DMS 273 treated with DMSO at 0.1 percent for 48 hours (cell line): ENCODE data around the gene GLRX5.

ENCODE experiments used
- DNase-seq: peaks from one replicate; lab custom pipeline; 2025; lab: John Stamatoyannopoulos, UW

Gene GLRX5

GRCh38 chr14:95536036-95536593, 1.3 kb downstream of the GLRX5 start:
- DNase-seq = no peak

- DNase-seq = no peak
These were observed 1.8 kb downstream of the GLRX5 start for GRCh38 chr14:95536671-95537070.

DNA sequence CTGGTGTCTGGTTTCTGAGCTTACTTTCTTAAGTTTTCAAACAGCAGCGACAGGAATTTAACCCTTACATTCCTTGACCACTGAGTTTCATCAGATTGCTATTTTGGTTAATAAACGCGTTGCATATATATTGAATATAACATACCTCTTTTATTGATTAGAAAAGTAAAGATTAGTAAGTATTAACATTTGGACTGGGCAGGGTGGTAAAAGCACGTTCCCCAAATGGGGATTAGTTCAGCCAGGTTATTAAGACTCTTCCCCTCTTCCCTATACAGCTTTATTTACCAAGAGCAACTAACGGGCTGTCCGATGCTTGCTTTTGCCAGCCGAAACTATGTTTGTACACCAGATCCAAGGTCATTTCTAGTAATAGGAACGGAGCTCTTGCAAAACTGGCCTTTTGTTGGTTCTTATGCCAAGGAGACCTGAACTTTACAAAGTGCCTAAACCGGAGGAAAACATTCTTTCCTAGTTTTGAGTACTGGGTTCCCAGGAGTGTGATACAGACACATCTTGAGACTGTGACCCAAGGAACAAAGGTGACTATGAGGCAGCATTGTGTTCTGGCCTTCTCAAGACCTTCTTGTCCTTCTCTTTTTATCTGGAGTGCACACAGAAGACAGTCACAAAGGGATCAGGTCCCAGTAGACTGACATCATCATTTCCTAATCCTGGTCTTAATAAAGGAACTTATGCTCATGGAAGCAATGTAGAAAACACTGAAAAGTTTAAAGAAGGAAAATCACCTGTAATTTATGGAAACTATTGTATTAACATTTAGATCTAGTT, 2.6 kb downstream of the GLRX5 start:
- DNase-seq = no peak

DNA sequence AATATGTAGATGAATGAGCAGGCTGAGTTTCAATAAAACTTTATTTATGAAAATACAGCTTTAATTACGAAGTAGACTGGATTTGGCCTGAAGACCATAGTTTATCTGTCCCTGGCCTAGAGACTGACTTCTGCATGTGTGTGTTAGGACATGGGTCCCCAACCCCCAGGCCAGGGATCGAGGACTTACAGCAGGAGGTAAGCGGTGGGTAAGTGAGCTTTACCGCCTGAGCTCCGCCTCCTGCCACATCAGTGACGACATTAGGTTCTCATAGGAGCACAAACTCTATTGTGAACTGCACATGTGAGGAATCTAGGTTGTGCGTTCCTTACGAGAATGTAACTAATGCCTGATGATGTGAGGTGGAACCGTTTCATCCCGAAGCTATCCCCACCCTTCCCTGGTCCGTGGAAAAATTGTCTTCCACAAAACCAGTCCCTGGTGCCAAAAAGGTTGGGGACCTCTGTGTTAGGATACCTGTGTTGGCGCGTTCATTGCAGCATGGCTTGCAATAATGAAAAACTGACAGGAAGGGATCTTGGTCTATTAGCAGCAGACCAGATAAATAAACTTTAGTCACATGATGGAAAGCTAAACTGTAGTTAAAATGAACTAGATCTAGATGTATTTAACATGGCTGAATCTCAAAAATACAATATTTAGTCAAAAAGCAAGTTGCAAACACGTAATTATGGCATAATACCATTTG, 4.1 kb downstream of the GLRX5 start:
- DNase-seq = no peak

GRCh38 chr14:95540236-95540855, 5.5 kb downstream of the GLRX5 start:
- DNase-seq = no peak

DNA sequence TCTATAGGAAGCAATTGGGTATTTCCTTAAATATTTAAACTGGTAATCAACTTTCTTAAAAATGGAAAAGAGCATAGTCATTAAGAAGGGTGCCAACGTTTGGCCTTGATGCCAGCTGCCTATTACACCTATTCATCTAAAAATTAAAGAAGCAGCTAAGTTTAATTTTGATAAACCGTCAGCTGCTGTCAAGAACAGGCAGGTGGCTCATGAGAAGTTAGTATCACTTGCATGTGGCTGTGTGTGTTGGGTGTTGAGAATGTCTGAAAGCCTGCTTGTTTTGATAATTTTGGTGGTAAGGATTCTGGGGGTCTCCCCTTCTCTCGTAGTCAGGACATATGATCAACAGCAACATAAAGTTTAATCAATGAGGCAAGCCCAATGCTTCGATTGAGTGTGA, 6.5 kb downstream of the GLRX5 start:
- DNase-seq = no peak

DNA sequence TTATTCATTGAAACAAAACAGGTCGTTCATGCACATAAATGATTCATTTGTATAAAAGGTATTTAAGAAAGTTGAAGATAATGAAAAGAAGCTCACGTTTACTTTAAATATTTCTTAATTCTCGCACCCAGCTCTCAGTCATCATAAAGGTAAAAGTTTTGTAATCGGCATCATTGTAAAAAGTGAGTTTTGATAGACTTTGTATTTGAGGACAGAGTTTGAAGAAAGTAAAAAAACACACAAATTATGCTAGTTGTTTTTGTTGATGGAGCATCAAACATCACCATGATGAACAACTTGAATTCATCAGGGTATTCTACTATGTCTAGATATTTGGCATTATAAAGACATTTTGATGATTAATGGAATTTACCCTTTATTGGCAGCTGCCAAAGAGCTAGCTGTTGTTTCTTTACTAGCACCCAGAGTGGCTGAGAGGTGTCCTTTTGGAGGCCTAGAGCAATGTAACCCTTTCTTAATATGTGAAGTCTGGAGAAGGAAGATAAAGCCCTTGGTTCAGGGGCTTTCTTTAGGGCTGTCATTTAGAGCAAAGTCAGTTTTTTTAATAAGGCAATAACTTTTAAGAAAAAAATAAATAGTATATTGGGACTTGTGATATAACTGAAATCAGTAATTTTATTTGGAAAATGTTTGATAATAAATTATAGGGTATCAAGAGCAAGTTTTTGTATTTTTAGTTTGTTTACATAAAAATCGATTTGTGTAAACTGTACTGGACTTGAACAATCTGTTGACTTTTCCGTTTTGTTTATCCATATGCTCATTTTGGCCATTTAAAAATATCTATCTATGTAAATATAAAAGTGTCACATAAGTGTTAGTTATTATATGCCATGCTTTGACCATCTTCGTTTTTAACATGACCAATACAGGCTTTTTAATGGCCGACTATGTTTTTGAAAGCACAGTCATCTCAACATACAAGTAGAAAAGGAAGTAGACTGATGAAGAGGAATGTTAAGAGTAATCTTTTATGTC, 7.4 kb downstream of the GLRX5 start:
- no peak for DNase-seq

- no peak for DNase-seq
These were observed 8.2 kb downstream of the GLRX5 start for GRCh38 chr14:95543021-95543420.

DNA sequence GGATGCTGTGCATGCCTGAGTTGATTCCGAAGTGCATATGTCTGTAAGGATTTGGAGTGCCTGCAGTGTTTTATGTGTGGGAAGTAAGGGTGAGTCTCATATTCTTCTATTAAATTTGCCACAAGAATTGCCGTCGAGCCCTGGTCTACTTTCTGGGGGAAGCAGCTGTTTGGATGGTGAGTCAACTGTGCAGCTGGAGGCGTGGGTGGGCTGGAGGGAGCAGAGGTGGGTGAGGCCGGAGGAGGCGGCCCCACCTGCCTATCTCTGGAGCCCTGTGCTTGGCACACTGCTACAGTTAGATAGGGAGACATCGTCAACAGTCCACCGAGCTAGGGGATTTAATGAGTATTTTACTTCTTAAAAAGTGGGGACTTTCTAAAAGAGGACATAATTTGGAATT, 9.7 kb downstream of the GLRX5 start:
- no peak for DNase-seq

DNA sequence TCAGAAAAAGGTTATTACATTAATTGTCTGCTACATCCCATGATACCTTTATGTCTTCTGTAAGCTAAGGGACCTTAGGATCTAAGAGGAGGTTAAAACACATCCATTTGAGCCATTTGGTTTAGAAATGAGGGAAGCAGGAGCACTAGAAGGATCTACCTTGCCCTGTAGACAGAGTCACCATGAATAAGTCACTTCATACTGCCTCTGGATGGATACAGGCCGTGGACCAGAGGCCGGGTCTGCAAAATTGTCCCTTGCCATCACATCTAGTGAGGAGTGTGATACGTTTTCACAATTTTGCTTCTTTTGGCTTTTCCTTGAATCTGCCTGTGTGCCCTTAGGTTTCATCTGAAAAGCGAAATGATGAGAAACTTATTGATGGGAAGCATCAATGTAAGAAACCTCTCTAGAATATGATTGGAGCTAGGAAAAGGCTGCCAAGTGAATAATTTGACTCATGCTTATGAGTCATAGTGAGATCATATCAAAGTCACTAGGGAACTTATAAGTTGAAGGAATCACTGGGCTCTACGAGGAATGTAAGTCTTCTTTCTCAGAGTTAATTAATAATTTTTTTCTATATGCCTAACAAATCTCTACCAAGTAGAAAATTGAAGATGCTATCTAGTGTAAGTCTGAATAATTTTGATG, 10.8 kb downstream of the GLRX5 start:
- no peak for DNase-seq

DNA sequence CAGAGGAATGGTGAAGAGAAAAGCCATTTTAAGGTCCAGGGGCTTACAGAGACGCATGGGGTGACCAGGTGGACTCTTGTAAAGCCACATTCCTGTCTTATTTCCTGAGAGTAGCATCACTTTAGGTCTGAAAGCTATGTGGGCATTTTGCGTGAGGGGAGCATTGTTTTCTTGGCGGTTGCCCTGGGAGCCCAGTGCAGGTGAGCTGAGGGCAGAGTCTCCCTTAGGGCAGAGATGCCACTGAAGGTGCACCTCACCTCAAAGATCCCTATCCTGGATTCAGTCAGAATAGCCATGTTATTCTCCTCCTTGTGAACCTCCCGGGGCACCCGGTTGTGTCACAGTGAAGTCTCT, 12.4 kb downstream of the GLRX5 start:
- DNase-seq = no peak

DNA sequence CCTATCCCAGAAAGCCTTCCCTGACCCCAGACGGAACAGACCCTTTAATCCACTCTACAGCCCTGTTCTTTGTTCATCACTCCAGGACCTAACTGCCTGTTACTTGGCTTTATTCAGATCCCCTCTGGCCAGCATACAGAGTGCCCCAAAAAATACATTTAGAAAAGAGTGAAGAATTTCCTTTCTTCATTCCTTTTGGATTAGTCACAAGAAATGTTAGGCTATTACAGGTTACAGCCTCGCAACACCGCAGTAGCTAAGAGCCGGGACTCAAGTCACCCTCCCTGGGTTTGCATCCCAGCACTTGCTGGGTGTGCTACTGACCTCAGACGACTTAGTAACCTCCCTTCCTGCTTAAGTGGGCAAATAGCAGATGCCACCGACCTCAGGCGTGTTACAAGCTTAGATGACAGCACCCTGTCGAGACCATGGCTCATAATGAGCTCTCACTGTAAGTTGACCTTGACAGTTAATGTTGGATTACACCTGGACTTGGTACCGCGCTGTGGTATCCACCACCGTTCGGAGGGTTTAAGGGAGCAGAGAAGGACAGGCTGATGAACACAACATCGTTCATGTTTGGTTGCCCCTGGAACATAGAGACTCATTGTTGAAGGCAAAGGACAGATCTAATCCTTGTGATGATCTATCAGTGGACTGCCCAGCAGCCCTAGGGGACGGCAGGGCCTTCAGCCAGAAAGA, 12.9 kb downstream of the GLRX5 start:
- DNase-seq = no peak

DNA sequence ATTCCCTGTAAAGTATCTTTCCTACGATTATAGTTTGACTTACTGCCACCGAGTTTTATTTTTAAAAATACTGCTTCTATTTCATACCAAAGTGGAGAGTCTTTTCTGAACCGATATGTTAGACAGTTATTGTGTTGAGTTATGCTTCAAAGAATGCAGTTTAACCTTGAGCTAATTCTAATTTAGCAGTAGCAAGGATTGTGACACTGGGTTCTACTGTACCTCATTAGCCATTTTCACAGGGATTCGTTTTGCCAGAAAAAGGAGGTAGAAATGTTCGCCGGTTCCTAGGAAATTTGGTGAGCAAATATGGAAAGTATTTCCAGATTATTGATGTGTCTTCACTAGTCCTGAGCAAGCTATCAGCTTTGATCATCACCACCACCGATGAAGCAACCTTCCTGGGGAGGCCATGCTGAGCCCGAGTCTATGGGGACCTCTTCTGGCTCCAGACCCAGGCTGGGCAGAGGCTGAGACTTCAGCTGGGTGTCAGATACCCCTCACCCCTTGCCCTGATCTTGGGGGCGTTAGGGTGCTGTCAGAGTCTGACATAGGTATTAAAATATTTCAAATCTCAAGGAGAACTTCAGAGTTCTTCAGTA, 13.6 kb downstream of the GLRX5 start:
- DNase-seq = no peak

DNA sequence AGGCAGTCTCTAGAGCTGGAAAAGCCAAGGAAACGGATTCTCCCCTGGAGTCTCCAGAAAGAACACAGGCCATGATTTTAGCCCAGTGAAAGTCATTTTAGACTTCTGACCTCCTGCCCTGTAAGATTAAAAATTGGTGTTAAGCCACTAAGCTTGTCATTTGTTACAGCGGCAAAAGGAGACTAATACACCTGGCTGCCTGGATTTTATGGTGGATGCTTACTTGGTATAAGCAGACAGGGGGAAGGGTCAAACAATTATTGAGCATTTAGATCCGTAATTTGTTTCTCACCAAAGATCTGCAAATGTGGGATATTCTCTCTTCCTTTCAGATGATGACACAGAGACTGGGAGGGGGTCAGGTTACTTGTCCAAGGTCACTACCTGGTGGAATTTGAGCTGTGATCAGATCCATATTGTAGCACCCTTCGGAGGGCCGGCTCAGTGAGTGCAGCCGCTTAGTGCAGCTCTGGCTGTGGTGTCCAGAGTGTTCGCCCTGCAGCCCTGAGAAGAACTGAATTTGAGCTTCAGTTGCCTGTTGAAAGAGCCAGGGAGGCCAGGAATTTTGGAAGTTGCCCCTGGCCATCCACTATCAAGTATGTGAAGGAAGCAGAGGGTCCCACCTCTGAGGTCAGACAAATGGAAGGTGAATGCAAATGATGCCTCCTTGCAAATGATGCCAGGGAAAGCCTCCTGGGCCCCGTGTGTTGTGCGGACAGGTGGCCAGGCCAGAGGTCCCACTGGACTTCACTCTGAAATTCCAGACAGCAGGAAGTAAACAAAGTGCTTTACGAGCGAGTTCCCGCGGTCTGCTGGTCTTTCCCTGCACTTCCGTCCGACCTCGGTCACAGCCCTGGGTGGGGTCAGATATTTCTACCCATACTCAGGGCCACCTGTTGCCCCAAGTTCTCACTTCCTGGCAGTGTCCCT, 15.1 kb downstream of the GLRX5 start:
- DNase-seq = no peak

DNA sequence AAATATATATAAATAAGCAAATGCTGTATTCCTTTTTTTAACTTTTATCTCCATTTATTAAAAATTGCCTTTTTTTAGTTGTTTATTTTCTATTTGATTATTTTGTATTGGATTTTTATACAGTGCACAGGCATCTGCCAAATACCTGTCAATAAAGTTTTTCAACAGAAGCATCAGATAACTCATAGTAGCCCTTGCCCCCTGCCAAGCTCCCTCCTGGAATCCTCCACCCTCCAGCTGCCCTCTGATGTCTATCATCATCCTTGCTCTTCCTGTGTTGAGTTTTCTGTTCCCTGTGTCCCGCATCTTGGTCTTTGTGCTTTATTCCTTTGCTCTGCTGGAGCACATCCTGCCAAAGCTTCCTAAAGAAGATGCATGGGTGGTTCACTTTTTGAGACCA, 16.6 kb downstream of the GLRX5 start:
- DNase-seq = no peak

GRCh38 chr14:95553141-95553540, 18.3 kb downstream of the GLRX5 start:
- DNase-seq = no peak

DNA sequence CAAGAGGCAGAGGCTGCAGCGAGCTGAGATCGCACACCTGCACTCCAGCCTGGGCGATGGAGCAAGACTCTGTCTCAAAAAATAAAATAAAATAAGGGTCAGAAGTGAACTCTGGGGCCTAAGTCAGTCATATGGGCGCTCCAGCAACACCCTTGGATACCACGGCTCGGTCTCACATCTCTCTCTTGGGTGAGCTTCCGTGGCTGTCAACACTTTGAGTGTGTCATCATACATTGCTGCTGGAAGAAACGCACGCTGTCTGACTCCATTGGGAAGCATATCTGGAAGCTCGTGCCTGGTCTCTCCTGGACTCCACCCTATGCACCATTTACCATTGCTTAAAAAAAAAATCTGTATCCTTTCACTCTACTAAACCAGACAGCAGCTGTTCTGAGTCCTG, 20.2 kb downstream of the GLRX5 start:
- DNase-seq = no peak

- DNase-seq = no peak
These were observed 22.4 kb downstream of the GLRX5 start for GRCh38 chr14:95557291-95557690.

DNA sequence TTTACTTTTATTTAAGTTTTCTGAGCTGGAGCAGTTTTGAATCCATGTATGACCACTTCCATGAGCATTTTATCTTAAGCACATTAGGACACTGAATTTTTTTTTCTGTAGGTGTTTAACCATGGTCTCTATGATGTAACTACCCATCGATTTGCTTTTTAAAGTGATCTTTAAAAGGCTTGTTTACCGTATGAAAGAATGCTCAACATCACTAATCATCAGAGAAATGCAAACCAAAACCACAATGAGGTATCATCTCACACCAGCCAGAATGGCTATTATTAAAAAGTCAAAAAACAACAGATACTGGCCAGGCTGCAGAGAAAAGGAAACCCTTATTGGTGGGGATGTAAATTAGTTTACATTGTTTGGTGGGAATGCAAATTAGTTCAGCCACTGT, 23.0 kb downstream of the GLRX5 start:
- DNase-seq = no peak
